ENCODE data around the gene PTRH2.
"Not testable (repeated sequence)": the region's sequence is repeated elsewhere in the genome, so short reads cannot be mapped to it uniquely, and the experiment has no call there.

Gene PTRH2

DNA sequence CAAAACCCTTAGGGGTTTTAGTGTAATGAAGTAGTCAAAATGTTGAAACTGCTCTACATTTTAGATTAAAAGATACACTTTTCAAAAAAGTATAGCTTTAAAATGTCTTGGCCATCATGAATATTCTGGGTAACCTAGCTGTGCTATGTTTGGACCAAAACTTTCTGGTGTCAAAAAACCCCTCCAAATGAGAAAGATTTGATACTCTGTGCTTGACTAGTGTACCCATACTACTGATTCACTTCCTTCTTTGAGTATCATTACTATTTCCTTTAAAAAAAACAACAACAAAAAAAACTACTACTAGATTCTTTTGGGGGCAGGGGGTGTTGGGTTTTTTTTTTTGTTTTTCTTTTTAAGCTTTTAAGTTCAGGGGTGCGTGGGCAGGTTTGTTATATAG lies 37.3 kb downstream of the PTRH2 start:
- DNase-seq (ENCODE audit: low read depth, low spot score) = no peak

DNA sequence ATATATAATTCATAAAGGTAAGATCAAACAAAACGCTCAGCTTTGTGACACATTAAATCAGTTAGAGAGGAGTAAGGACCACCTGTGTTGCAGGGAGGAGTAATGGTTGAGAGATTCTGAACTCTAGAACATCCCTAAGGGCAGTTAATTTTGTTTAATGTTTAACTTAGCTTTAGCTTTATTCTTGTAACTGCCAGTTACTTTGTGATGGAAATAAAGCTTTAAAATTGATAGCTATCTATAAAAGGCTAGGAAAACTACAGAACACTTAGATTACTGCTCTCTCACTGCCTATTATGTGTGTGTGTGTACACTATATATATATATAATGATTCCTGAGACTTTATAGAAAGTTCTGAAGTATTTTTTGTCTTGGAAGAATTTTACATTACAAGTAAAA lies 37.8 kb downstream of the PTRH2 start:
- no peak for DNase-seq (ENCODE audit: low read depth, low spot score)

DNA sequence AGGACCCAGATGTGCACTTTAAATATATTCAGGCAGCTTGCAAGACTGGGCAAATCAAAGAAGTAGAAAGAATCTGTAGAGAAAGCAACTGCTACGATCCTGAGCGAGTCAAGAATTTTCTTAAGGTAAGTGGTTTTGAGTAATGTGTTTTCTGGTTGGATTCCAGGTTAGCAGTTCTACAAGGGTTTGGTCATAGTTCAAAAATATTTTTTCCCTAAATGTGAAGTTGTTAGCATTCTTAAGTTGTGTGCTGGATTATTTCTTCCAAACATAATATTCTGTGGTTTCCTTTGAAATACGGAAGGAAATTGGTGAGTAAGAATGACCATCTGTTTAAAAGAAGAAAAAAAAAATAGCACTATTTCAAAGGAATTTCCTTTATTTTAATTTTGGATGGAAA lies 38.4 kb downstream of the PTRH2 start:
- no peak for DNase-seq (ENCODE audit: low read depth, low spot score)

DNA sequence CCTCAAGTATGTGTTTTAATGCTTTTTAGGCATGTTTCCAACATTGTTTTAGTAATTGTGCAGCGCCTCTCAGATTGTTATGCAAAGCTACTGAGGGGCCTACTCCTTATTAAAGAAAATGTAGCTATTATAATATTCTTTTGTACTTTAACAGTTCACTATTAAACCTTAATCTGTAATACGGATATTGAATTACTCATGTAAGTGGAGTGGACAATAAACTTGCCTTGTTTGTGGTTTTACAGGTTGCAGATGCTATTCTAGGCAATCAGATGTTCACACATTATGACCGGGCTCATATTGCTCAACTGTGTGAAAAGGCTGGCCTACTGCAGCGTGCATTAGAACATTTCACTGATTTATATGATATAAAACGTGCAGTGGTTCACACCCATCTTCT lies 41.0 kb downstream of the PTRH2 start:
- no peak for DNase-seq (ENCODE audit: low read depth, low spot score)

- DNase-seq (ENCODE audit: low read depth, low spot score) = not testable (repeated sequence)
These were observed 50.6 kb downstream of the PTRH2 start for GRCh38 chr17:59656624-59657023.

GRCh38 chr17:59652119-59652518 lies 55.1 kb downstream of the PTRH2 start:
- DNase-seq (ENCODE audit: low read depth, low spot score) = no peak

GRCh38 chr17:59651346-59651745 lies 55.9 kb downstream of the PTRH2 start:
- DNase-seq (ENCODE audit: low read depth, low spot score) = no peak

GRCh38 chr17:59650642-59651041 lies 56.6 kb downstream of the PTRH2 start:
- no peak for DNase-seq (ENCODE audit: low read depth, low spot score)

DNA sequence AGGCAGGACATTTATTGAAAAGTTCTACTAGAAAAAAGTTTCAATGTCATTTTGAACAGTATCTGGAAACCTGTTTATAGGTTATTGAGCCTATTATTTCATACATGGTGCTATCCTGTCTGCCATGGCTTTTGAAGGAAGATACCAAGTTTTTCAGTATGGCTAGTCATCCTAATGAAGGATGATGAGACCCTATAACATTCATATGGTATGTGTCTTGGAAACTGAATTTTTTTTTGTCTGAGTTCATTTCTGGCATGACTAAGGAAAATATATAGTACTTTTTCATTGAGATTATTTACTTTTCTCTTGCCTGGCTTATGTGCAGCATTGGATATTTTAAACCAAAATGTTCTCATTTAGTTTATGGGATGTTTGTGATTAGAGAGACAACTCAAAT lies 57.3 kb downstream of the PTRH2 start:
- DNase-seq (ENCODE audit: low read depth, low spot score) = no peak

Measured in activated CD4-positive, CD25-positive, alpha-beta regulatory T cell treated with anti-CD3 and anti-CD28 coated beads, Interleukin-2, amount 50 U/mL, for 16 hours (primary cell).